Activated naive CD8-positive, alpha-beta T cell treated with anti-CD3 and anti-CD28 coated beads for 36 hours (primary cell): ENCODE data around the gene DTD1. TPM values are rescaled to one million over a fixed set of nuclear protein-coding genes. Genes with fewer than 3 reads are reported as not detected.
A peak's percentile ranks its signal among the peaks of the same experiment; 100 is the strongest.

Experiments
- DNase-seq: peaks from one replicate; pipeline ENCODE4 v3.0.0; 2021
- H3K27ac Mint-ChIP-seq: one replicate; pipeline ENCODE4 v1.8.0; 2022; ENCODE audit warnings: mild to moderate bottlenecking, moderate library complexity, mixed read lengths
- H3K27me3 Mint-ChIP-seq: one replicate; pipeline ENCODE4 v1.8.0; 2022; ENCODE audit warnings: mild to moderate bottlenecking, mixed read lengths
- H3K36me3 Mint-ChIP-seq: one replicate; pipeline ENCODE4 v1.8.0; 2021; ENCODE audit warnings: mild to moderate bottlenecking, mixed read lengths
- H3K4me1 Mint-ChIP-seq: one replicate; pipeline ENCODE4 v1.8.0; 2021; ENCODE audit warnings: mixed read lengths
- H3K4me3 Mint-ChIP-seq: one replicate; pipeline ENCODE4 v1.8.0; 2022; ENCODE audit warnings: mild to moderate bottlenecking, moderate library complexity, mixed read lengths
- H3K9me3 Mint-ChIP-seq: one replicate; pipeline ENCODE4 v1.8.0; 2022; ENCODE audit warnings: mixed read lengths
- total RNA-seq, 2 experiments: library from RNA; stranded (reverse); gene quantifications; one replicate each; pipeline ENCODE4 v1.2.3, GENCODE V29; 2021

DTD1 gene
- total RNA-seq, 2 experiments from 2014 or later, result 48.4 to 52.5 TPM

DNA sequence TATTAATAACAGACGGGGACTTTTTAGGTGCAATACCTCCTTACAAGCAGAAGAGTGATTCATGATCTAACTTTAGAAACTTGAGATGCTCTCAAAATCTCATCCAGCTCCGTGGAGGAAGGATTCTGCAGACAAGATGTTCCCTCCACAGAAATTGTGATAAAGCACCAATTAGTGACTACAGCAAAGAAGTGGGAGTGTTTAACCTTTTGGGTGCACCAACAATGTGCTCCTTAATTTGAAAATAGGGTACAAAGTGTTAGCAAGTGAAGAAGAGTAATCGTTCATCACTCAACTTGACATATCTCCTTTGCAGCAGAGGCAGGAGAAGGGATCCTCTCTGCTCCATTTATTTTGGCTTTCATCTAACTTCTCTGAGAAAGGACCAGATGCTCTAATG is 202.9 kb downstream of the DTD1 start:
- peaks cover 2% of the 10 kb centered on the region for H3K9me3 Mint-ChIP-seq
- H3K36me3 Mint-ChIP-seq, result peaks cover 2% of the 10 kb centered on the region
- no peak overlapping the region for H3K27ac Mint-ChIP-seq
- no peak overlapping the region for H3K4me3 Mint-ChIP-seq
- H3K4me1 Mint-ChIP-seq, result peaks cover 7% of the 10 kb centered on the region
- no peak for DNase-seq
- peaks cover 12% of the 10 kb centered on the region for H3K27me3 Mint-ChIP-seq

DNA sequence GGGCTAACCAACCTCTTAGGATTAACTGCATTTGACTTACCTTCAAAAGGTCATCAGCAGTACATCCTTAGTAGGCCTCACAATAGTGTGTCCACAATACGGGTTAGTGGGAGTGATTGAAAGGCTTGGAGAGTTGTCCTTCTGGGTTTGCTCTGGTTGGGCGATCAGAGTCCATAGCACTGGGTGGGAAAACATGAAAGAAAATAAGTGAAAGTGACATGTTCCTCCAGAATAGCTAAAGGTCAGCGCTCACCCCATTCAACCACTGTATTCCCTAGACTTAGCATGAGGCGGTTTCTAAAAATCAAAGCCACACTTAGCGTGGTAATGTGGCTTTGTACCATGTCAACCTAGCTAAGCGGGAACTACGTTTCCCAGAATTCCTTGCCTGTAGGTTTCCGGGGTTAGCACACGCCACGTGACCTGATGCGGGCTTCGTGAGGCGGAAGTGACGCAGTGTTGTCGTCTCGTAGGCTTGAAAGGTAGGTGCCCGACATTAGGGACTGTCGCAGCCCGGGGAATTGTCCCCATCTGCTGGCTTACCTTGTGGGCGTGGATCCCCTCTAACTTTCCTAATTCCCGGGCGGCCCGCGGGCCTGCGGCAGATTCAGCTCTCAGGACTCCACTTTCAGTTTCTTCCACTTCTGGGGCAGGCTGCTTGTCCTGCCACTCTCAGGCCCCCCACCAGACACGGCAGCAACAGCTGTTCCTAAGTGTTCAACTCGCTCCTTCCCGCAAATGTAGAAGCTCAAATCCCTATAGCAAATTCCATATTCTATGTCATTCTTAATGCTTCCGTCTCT is 206.0 kb downstream of the DTD1 start:
- Mint-ChIP-seq H3K36me3 (peaks cover 6% of the 10 kb centered on the region), H3K9me3 (peaks cover 6% of the 10 kb centered on the region), H3K27me3 (peaks cover 8% of the 10 kb centered on the region), H3K4me1 (peaks cover 7% of the 10 kb centered on the region), H3K27ac (peak overlapping the region; percentile 89), H3K4me3 (peak overlapping the region; percentile 90)
- peak; percentile 80 for DNase-seq

DNA sequence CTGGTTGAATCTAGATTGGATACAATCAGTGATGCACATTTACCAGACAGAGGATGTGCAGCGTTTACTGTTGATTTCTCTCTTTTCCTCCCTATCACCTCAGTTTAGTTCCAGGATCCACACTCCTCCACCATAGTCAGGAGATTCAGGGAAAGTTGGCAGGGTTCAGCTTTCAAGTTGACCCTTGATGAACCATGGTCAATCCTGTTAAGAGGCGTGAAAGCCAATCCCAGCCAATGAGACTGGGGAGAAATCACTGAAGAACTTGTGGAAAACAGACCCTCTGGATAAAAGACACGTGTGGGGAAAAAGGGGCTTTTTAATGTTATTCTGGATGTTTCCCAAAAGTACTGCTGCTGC is 206.6 kb downstream of the DTD1 start:
- Mint-ChIP-seq H3K9me3 (peaks cover 6% of the 10 kb centered on the region), H3K27me3 (peaks cover 8% of the 10 kb centered on the region), H3K36me3 (peaks cover 6% of the 10 kb centered on the region), H3K4me3 (peak overlapping the region; percentile 90), H3K27ac (peak overlapping the region; percentile 89), H3K4me1 (peaks cover 7% of the 10 kb centered on the region)
- no peak for DNase-seq

DNA sequence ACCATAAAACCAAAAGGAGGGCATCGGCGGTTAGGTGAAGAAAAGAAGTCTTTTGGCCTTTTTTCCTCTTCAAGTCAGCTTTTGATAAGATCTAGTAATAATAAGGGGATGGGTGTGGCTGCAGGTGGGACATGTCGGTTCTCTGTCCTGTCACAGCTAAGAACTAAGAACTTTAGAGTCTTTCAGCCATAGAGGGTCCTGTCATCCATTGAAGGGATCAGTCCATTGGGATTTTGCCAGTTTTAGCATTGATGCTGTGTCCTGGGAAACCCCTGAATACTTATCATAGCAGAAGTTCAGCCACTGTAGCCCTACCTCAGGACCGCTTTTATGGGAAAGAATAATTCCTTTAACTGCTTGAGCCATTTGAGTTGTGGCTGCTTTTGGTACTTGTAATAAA is 207.5 kb downstream of the DTD1 start:
- Mint-ChIP-seq H3K36me3 (peaks cover 6% of the 10 kb centered on the region), H3K27me3 (peaks cover 8% of the 10 kb centered on the region), H3K27ac (no peak overlapping the region), H3K4me1 (peaks cover 7% of the 10 kb centered on the region), H3K9me3 (peaks cover 6% of the 10 kb centered on the region), H3K4me3 (no peak overlapping the region)
- DNase-seq, result no peak

DNA sequence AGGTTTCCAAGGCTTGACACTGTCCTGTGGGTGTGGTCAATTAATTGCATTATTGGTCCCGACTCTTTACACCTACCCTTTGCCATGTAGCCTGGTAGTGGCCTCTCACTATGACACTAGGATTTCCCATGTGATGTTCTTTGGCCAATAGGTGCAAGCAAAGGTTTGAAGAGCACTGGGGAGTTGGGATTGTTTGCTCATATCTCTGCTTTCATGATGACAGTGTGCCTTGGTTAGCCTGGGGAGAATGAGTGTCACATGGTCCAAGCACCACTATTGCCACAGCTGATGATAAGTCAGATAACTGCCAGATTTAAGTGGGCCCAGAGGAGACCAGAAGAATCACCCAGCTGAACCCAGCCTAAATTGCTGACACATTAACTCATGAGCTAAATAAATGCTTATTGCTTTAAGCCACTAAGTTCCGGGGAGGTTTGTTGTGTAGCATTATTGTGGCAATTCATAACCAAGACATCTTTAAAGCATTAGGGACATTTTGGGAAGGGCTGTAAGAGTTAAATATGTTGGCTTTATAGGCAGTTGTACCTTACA is 208.5 kb downstream of the DTD1 start:
- DNase-seq, result no peak
- H3K27me3 Mint-ChIP-seq, result peaks cover 4% of the 10 kb centered on the region
- H3K9me3 Mint-ChIP-seq, result peaks cover 6% of the 10 kb centered on the region
- peaks cover 7% of the 10 kb centered on the region for H3K4me1 Mint-ChIP-seq
- H3K4me3 Mint-ChIP-seq, result no peak overlapping the region
- peaks cover 6% of the 10 kb centered on the region for H3K36me3 Mint-ChIP-seq
- no peak overlapping the region for H3K27ac Mint-ChIP-seq

DNA sequence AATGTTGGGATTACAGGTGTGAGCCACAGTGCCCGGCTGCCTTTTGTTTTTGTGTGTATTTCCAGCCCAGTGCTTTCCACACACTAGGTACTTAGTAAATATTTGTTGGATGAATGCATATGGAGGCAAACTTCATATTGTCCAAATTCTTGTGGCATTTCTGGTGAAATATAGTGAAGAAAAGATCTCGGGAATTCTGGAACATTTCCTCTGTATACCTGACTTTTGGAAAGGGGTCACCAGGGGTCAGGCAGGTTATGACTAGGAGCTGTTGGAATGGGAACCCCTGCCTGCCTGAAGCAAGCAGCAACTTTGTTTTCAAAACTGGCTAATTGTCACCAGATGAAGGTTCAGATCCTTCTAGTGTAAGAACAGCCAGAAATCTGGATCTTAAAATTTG is 213.7 kb downstream of the DTD1 start:
- Mint-ChIP-seq H3K27ac (no peak overlapping the region), H3K4me1 (peaks cover 14% of the 10 kb centered on the region), H3K4me3 (no peak overlapping the region), H3K27me3 (no peaks in the 10 kb centered on the region), H3K9me3 (peaks cover 4% of the 10 kb centered on the region), H3K36me3 (peaks cover 1% of the 10 kb centered on the region)
- DNase-seq, result no peak

DNA sequence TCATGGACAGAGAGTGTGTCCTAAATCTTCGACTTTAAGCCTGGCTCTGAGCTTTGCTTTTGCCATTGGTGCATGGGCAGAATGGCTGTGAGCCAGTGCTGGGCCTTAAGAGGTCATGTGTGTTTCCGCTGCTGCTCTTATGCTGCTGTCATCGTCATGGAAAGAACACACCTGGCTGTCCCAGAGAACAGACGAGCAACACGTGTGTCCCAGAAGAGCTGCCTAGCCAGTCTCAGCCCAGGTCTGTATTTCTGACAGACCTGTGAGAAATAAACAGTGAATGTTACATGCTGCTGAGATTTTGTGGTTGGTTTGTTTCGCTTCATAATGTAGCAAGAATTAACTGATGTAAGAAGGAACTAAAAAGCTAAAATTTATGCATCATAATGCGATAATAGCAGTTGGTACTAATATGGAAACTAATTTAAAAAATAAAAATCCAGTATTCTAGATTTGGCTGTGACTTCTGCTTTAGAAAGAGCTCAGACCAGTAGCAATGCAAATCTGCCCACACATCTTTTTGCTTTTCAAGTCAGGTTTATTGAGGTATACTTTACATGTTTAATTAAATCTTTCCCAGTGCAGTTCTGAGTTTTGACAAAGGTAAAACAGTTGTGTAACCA is 214.3 kb downstream of the DTD1 start:
- no peak overlapping the region for H3K27ac Mint-ChIP-seq
- H3K4me1 Mint-ChIP-seq, result peaks cover 14% of the 10 kb centered on the region
- no peaks in the 10 kb centered on the region for H3K27me3 Mint-ChIP-seq
- H3K4me3 Mint-ChIP-seq, result no peak overlapping the region
- DNase-seq, result no peak
- no peaks in the 10 kb centered on the region for H3K36me3 Mint-ChIP-seq
- peaks cover 5% of the 10 kb centered on the region for H3K9me3 Mint-ChIP-seq

DNA sequence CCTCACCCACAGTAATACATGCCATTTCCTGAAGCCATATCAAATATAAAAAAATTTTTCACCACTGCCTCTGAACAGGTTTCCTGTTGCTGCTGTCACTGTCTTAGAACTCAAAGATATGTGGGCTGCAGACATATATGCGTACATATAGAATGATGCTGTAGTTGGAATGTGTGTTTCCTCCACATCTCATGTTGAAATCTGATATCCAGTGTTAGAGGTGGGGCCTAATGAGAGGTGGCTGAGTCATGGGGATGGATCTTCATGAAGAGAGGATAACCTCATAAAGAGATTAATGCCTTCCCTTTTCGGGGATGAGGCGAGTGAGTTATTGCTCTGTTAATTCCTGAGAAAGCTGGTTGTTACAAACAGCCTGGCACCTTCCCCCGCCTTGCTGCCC is 218.0 kb downstream of the DTD1 start:
- Mint-ChIP-seq H3K9me3 (peaks cover 5% of the 10 kb centered on the region), H3K27me3 (no peaks in the 10 kb centered on the region), H3K4me1 (peaks cover 14% of the 10 kb centered on the region), H3K4me3 (no peak overlapping the region), H3K36me3 (no peaks in the 10 kb centered on the region), H3K27ac (no peak overlapping the region)
- DNase-seq, result no peak

DNA sequence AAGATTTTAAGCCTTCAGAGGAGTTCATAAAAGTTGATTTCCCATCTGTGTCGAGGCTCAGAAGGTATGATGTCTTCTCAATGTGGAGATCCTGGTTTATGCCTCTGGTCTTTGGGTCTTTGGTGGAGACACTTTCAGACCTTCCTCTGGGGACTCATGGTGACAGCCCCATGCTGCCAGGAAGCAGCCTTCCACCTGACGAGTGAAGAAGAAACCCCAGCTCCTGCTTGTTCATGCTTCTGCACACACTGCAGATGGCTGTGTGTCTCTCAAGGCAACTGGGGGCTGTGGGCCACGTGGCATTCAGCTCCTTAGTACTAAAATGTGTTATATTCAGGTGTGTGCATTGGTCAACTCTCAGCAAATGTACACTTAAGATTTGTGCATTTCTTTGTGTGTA is 220.9 kb downstream of the DTD1 start:
- no peaks in the 10 kb centered on the region for H3K36me3 Mint-ChIP-seq
- H3K9me3 Mint-ChIP-seq, result peaks cover 5% of the 10 kb centered on the region
- no peak overlapping the region for H3K27ac Mint-ChIP-seq
- peaks cover 14% of the 10 kb centered on the region for H3K4me1 Mint-ChIP-seq
- DNase-seq, result no peak
- H3K27me3 Mint-ChIP-seq, result peaks cover 4% of the 10 kb centered on the region
- no peak overlapping the region for H3K4me3 Mint-ChIP-seq

DNA sequence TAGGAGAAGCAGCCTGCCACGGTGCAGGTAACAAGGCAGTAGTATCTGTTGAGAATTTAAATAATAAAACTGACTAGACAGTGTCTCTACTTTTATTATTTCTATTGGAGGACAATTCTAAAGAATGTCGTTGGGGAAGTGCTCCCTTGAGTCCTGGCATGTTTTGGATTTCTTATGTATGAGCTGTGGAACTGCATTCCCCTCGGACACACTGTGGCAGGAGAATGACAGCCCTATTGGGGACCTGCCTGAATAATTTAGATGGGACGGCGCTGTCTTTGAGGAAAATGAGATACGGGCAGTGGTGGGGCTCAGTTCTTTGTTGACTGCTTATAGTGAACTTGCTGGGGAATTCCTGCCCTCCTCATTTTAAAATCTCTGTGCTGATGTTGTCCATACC is 223.3 kb downstream of the DTD1 start:
- H3K4me3 Mint-ChIP-seq, result no peak overlapping the region
- peaks cover 4% of the 10 kb centered on the region for H3K27me3 Mint-ChIP-seq
- no peak overlapping the region for H3K27ac Mint-ChIP-seq
- H3K36me3 Mint-ChIP-seq, result no peaks in the 10 kb centered on the region
- H3K9me3 Mint-ChIP-seq, result peaks cover 2% of the 10 kb centered on the region
- H3K4me1 Mint-ChIP-seq, result peaks cover 1% of the 10 kb centered on the region
- DNase-seq, result no peak

DNA sequence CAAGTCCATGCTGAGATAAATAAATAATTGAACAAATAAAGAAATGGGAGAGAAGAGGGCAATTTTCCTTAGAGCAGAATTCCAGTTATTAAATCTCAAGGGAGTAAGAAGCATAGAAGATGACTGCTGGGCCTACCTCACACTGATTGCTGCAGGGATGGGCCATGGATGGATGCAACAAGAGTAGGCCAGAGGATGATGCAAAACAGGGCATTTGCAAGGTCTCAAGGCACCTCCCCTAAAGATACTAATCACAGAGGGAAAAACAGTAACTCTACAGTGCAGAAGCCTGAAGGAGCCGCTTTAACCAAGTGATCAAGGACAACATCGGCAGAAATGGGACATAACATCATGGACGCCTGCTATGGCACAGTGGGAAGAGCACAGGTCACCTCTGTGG is 224.1 kb downstream of the DTD1 start:
- no peaks in the 10 kb centered on the region for H3K36me3 Mint-ChIP-seq
- no peaks in the 10 kb centered on the region for H3K4me1 Mint-ChIP-seq
- H3K27ac Mint-ChIP-seq, result no peak overlapping the region
- no peak for DNase-seq
- peaks cover 4% of the 10 kb centered on the region for H3K27me3 Mint-ChIP-seq
- H3K9me3 Mint-ChIP-seq, result no peaks in the 10 kb centered on the region
- H3K4me3 Mint-ChIP-seq, result no peak overlapping the region

DNA sequence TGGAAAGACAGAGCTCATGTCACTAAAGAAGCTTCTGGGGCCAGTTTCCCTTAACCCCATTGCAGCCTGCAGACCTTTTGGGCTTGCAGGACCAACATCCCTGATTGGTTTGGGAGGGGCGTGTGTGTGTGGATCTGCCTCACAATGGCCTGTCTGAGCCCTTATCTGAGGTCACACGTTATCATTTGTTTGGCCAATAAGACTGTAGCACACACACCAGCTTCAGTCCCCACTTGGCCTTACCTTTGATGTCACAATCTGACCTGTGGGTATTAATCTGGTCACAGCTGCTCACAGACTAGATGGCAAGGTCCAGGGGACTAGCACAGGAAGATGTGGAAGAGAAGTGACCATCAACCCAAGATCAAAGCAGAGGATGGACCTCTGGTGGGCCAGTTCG is 225.6 kb downstream of the DTD1 start, which contains the start of gene SCP2D1:
SCP2D1 (plus strand) TSS at position 301 of the 400 bp plus-strand sequence; CDS start at position 334, 33 bp downstream.
- Mint-ChIP-seq H3K4me1 (no peaks in the 10 kb centered on the region), H3K9me3 (no peaks in the 10 kb centered on the region), H3K4me3 (no peak within 1 kb of the TSS), H3K36me3 (no peaks in the 10 kb centered on the region), H3K27ac (no peak within 1 kb of the TSS), H3K27me3 (peaks cover 4% of the 10 kb centered on the region)
- no peak for DNase-seq

DNA sequence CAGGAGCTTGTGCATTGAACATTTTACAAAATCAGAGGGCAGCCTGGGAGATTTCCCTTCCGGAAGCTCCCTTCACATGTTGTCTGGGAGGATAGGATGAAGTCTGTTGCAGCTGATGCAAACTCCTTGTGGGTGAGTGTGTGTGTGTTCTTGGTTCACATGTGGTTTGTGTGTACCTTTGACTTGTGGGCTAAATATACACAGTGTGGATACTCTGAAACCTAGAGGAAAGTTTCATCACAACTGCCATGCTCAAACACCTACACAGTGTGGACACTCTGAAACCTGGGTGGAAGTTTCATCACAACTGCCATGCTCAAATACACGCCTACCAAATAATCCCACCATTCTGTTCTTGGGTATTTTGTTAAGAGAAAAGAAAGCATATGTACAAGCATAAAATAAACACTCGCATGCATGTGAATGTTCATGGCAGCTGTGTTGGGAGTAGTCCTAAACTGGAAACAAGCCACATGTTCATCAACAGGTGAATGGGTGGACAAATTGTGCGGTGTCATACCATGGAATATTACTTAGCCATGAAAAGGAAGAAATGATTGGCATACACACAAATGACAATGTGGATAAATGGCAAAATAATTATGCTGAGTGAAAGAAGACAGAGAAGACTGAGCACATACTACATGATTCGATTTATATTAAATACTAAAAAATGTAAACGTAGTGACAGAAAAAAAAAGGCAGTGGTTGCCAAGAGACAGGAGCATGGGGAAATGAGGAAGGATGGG is 227.5 kb downstream of the DTD1 start:
- H3K36me3 Mint-ChIP-seq, result no peaks in the 10 kb centered on the region
- no peak for DNase-seq
- peaks cover 4% of the 10 kb centered on the region for H3K27me3 Mint-ChIP-seq
- no peaks in the 10 kb centered on the region for H3K4me1 Mint-ChIP-seq
- H3K27ac Mint-ChIP-seq, result no peak overlapping the region
- H3K4me3 Mint-ChIP-seq, result no peak overlapping the region
- no peaks in the 10 kb centered on the region for H3K9me3 Mint-ChIP-seq
